ENCODE results near the gene GPX6.
"Not testable (repeated sequence)": the region's sequence is repeated elsewhere in the genome, so short reads cannot be mapped to it uniquely, and the experiment has no call there.

GPX6 gene

GRCh38 chr6:28480253-28480932 lies 35.2 kb downstream of the GPX6 start:
- no peak for DNase-seq

GRCh38 chr6:28478518-28478917 lies 37.1 kb downstream of the GPX6 start:
- DNase-seq, result no peak

DNA sequence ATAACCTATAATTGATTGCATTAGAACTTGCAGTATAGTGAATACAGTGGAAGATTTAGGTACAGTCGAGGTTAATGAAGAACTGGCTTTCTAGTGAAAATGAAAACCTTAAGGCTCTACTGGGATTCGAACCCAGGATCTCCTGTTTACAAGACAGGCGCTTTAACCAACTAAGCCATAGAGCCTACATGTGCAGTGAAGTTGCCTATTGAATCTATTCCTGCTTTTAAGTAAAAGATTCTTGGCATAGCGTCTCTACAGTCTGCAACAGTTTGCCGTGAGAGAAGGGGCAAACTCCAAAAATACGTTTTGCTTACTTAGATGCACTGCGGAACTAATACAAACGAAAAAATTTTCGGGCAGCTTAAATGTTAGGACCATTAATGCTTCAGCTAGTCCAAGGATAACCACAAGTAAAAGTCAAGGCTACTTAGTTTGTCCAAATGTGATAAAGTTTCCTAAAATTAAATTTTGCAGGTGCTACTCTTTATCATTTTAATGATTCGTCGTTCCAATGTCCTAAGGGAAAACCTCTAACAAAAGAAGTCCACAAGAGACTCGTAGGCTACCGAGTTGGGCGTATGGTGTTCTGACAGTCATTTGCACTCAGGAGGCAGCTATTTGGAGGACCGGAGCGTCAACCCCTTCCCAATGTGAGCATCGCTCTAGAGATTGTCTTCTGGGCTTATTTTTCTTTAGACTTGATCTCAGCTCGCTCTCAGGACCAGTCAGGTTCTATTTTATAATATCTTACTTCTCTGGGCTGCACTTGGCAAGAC lies 41.0 kb downstream of the GPX6 start:
- DNase-seq, result no peak

- DNase-seq, result not testable (repeated sequence)
These were observed 46.3 kb downstream of the GPX6 start for GRCh38 chr6:28469153-28469745.

DNA sequence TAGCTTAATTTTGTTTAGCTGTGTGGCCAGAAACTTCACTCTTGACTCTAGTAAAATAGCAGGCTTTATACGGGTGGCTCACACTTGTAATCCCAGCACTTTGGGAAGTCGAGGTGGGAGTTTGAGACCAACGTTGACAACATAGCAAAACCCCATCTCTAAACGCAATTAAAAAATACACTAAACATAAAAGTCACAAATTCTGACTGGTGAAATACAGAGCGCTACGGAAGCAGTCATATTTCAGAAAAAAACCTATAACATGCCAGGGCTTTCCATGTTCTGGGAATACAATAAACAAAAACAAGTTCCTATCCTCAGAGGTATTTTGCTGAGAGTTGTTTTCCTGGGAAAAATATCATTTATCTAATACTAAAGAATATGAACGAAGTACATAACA lies 47.5 kb downstream of the GPX6 start:
- no peak for DNase-seq

DNA sequence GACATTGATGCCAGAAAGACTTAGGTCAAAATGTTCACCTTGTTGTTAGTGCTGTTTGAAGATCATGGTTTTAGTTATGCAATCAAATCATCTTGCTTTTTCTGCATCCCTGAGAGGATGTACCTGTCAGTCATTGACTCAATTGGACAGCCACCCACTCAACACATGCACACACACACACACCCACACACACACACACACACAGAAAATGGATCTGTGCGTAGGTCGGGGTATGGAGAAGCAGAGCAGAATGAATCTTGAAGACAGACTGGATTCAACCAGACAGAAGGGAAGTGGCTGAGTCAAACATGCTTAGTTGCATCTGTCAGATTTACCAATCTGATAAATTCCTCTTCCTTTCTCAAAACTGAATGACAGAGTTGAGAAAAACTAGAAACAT lies 53.2 kb downstream of the GPX6 start:
- no peak for DNase-seq

DNA sequence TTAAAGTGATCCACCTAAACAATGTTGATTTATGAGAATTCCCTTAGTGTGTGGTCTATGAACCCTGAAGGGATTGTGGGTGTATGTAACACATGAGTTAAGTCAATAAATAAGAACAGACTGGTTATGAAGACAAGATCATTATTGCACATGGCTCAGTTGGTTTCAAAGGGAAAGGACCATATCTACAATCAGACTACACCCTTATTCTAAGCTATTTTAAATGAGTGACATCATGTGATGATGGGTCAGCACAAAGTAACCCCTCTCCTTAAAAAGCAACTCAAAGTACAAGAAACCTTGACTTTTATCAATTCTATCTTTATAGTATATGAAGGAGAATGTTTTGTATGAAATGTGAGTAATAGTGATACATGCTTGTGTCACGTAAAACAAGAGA lies 57.0 kb downstream of the GPX6 start:
- no peak for DNase-seq

Data from stimulated activated CD4-positive, alpha-beta T cell treated with anti-CD3 and anti-CD28 coated beads, Interleukin-4, amount 100 ng/mL, for 1 hour (primary cell).